Thoracic aorta (tissue), 2 donors: ENCODE measurements around the gene REL. TPM values are rescaled to one million over a fixed set of nuclear protein-coding genes. Genes with fewer than 3 reads are reported as not detected.
"Not testable (repeated sequence)": the region's sequence is repeated elsewhere in the genome, so short reads cannot be mapped to it uniquely, and the experiment has no call there.

Source experiments
- ATAC-seq: fragments of 150-250 bp; one replicate; pipeline ENCODE4 v1.8.0; 2017; ENCODE audit warnings: low read depth; ENCODE audit not compliant: insufficient number of reproducible peaks, low FRiP score
- DNase-seq: peaks from one replicate; pipeline ENCODE4 v3.0.0-alpha.2; 2020; ENCODE audit warnings: low spot score
- H3K27ac ChIP-seq, 2 donors: fragments of 200-600 bp; sonication (generic); 1 replicate in 1 of 2; 2 replicates in 1 of 2; pipeline ENCODE4 v1.5.1; 2016; ENCODE audit warnings: mild to moderate bottlenecking in 2 of 2, moderate library complexity in 2 of 2
- H3K27me3 ChIP-seq: fragments of 200-600 bp; sonication (generic); replicated peaks from 2 replicates; pipeline ENCODE4 v1.6.0; 2016; ENCODE audit warnings: mild to moderate bottlenecking; ENCODE audit not compliant: insufficient read depth
- H3K36me3 ChIP-seq: fragments of 200-600 bp; sonication (generic); one replicate; pipeline ENCODE4 v1.5.1; 2016
- H3K4me1 ChIP-seq, 2 donors: fragments of 200-600 bp; sonication (generic); 1 replicate in 1 of 2; 2 replicates in 1 of 2; pipeline versions ENCODE4 v1.5.1 to v1.6.0; 2016; ENCODE audit warnings: low read depth in 2 of 2, mild to moderate bottlenecking in 1 of 2; ENCODE audit not compliant: control insufficient read depth in 1 of 2
- H3K4me3 ChIP-seq: fragments of 200-600 bp; sonication (generic); 2 replicates; pipeline ENCODE4 v1.5.1; 2016; ENCODE audit warnings: mild to moderate bottlenecking
- H3K9me3 ChIP-seq: fragments of 200-600 bp; sonication (generic); 2 replicates; pipeline ENCODE4 v1.5.1; 2016
- CTCF ChIP-seq: fragments of 200-600 bp; sonication (generic); IDR thresholded peaks from one replicate; pipeline ENCODE4 v1.5.1; 2019; ENCODE audit warnings: antibody characterized with exemption
- total RNA-seq, 2 donors: library from RNA; depleted of rRNA; stranded (reverse); fragments of >200 nt; gene quantifications; one replicate each; pipeline versions ENCODE4 v1.1.0 to v1.2.3, GENCODE V29; 2016

Gene REL
- total RNA-seq, 2 donors from 2014 or later, result 15.7 to 26.9 TPM

- Histone ChIP-seq H3K4me3 (no peak overlapping the region), H3K36me3 (no peaks in the 10 kb centered on the region), H3K9me3 (no peaks in the 10 kb centered on the region), H3K27ac (no peak overlapping the region), H3K4me1 (no peaks in the 10 kb centered on the region), H3K27me3 (no peaks in the 10 kb centered on the region)
- no peak for TF ChIP-seq CTCF
- ATAC-seq (no peak), DNase-seq (no peak)
Measured at GRCh38 chr2:60855989-60856669, 25.2 kb upstream of the REL start.

- Histone ChIP-seq H3K27me3 (no peaks in the 10 kb centered on the region), H3K9me3 (no peaks in the 10 kb centered on the region), H3K4me1 (no peaks in the 10 kb centered on the region), H3K27ac (no peak overlapping the region), H3K36me3 (no peaks in the 10 kb centered on the region), H3K4me3 (no peak overlapping the region)
- no peak for TF ChIP-seq CTCF
- no peak for DNase-seq
- no peak for ATAC-seq
Measured at GRCh38 chr2:60857056-60857455, 24.3 kb upstream of the REL start.

- no peak for TF ChIP-seq CTCF
- no peaks in the 10 kb centered on the region for H3K27me3 ChIP-seq
- no peaks in the 10 kb centered on the region for H3K9me3 ChIP-seq
- H3K27ac ChIP-seq, result no peak overlapping the region
- no peaks in the 10 kb centered on the region for H3K4me1 ChIP-seq
- ATAC-seq (no peak), DNase-seq (no peak)
- H3K36me3 ChIP-seq, result no peaks in the 10 kb centered on the region
- no peak overlapping the region for H3K4me3 ChIP-seq
Measured at GRCh38 chr2:60858897-60859311, 22.5 kb upstream of the REL start.

- no peak for DNase-seq
- no peak for ATAC-seq
- no peak for TF ChIP-seq CTCF
Measured at GRCh38 chr2:60861736-60862135, 19.6 kb upstream of the REL start.

GRCh38 chr2:60862642-60863041 is 18.7 kb upstream of the REL start:
- Histone ChIP-seq H3K9me3 (no peaks in the 10 kb centered on the region), H3K4me1 (no peaks in the 10 kb centered on the region), H3K36me3 (no peaks in the 10 kb centered on the region), H3K27me3 (no peaks in the 10 kb centered on the region), H3K27ac (no peak overlapping the region), H3K4me3 (no peak overlapping the region)
- DNase-seq, result no peak
- no peak for ATAC-seq
- TF ChIP-seq CTCF, result no peak

More at GRCh38 chr2:60861736-60862135, 19.6 kb upstream of the REL start:
- no peak overlapping the region for H3K4me3 ChIP-seq
- H3K27me3 ChIP-seq, result no peaks in the 10 kb centered on the region
- no peaks in the 10 kb centered on the region for H3K4me1 ChIP-seq
- no peaks in the 10 kb centered on the region for H3K36me3 ChIP-seq
- no peaks in the 10 kb centered on the region for H3K9me3 ChIP-seq
- H3K27ac ChIP-seq, result no peak overlapping the region

- not testable (repeated sequence) for H3K9me3 ChIP-seq, H3K4me1 ChIP-seq, H3K27ac ChIP-seq, H3K27me3 ChIP-seq, ATAC-seq, H3K4me3 ChIP-seq, H3K36me3 ChIP-seq, DNase-seq
Measured at GRCh38 chr2:60865361-60865760, 16.0 kb upstream of the REL start.
